ENCODE data around the gene RALB.

The RALB gene

DNA sequence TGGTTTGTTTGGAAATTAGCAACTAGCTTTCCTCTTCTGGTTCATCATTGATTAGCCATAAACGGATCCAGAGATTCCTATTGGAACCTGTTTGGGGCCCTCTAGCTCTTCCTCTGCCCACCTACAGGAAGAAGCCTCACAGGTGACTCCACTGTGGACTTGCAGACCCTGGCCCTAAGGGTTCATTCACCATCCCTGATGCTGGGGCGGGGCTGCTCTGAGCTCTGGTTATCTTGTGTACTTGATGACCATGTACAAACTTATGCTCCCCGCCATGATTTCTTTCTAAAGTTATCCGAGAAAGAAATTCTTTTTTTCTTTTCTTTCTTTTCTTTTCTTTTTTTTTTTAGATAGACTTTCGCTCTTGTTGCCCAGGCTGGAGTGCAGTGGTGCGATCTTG lies 59.4 kb downstream of the RALB start (continued):
- TF ChIP-seq, protein P1, sequence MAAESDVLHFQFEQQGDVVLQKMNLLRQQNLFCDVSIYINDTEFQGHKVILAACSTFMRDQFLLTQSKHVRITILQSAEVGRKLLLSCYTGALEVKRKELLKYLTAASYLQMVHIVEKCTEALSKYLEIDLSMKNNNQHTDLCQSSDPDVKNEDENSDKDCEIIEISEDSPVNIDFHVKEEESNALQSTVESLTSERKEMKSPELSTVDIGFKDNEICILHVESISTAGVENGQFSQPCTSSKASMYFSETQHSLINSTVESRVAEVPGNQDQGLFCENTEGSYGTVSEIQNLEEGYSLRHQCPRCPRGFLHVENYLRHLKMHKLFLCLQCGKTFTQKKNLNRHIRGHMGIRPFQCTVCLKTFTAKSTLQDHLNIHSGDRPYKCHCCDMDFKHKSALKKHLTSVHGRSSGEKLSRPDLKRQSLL (tag by site-specific recombination; IDR thresholded peaks at IDR 0.05), result no peak
- TF ChIP-seq ZNF239 (tag by site-specific recombination; IDR thresholded peaks at IDR 0.05), result no peak
- no peak for TF ChIP-seq OVOL3 (tag by site-specific recombination; IDR thresholded peaks at IDR 0.05)
- no peak for TF ChIP-seq ZNF416 (tag by site-specific recombination; IDR thresholded peaks at IDR 0.05)

DNA sequence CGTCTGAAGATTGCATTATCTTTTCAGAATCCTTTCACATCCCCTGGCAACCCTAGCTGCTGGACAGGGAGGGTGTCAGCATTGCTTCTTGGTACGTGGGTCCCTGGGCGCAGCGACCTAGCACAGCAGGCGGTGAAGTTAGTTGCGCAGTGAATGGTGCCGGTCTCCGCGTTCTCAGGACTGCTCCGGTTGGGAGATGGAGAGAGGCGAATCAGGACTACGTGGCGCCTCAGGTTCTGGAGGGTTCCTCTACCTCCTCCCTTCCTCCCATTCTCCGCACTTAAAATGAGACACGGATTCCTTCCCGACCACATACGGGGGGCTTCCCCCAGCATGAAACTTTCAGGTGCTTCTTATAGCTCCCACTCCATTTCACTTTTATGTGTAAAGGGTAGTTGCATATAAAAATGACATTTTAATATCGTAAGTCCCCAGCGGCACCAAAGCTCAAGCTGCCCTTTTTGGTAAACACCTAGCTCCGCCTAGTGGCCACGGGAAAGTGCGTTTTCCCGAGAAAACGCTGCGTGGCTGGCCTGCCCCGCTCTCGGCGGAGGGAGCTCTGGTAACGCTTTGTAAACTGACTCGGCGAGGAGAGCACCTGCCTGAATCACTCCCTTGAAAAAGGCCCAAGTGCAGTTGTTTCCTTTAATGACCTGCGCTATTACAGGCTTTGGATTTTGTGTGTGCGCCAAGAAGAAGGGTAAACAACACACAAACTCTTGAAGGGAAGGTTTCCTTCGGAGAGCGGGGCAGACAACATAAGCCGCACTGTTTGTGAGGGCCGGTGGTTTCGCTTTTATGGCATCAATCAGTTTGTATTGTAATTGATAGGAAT lies 60.4 kb downstream of the RALB start:
- Histone ChIP-seq H3K36me3 (ENCODE audit: control insufficient read depth in 2 of 2, insufficient read depth in 1 of 2, low read length in 2 of 2) (no peaks in the 10 kb centered on the region), H3K4me3 (ENCODE audit: low read depth, low read length) (peak overlapping the region; percentile 20), H3K4me1 (ENCODE audit: control insufficient read depth, insufficient read depth, low read length) (no peaks in the 10 kb centered on the region), H3K9me3 (ENCODE audit: control insufficient read depth, insufficient read depth, low read depth, low read length) (no peaks in the 10 kb centered on the region), H3K27ac (ENCODE audit: extremely low read depth, low read depth, low read length) (no peak overlapping the region)
- TF ChIP-seq GLI4 (tag by site-specific recombination; IDR thresholded peaks at IDR 0.05) (no peak), ZSCAN16 (tag by site-specific recombination; IDR thresholded peaks at IDR 0.05) (peak; percentile 80; the same call in 1 of the 2 replicates), ZEB2 (tag by site-specific recombination; IDR thresholded peaks at IDR 0.05) (0 out of 2 replicates have a peak, but pooled peaks have one; percentile 39), ZNF654 (tag by site-specific recombination; IDR thresholded peaks at IDR 0.05; ENCODE audit: low read depth) (peak; percentile 88), ZBTB17 (tag by site-specific recombination; IDR thresholded peaks at IDR 0.05) (peak; percentile 65), ZNF223 (tag by site-specific recombination; IDR thresholded peaks at IDR 0.05) (no peak), ZNF433 (tag by site-specific recombination; IDR thresholded peaks at IDR 0.05; ENCODE audit: low read depth) (no peak), KLF1 (tag by site-specific recombination; IDR thresholded peaks at IDR 0.05) (no peak), ZNF2 (tag by site-specific recombination; IDR thresholded peaks at IDR 0.05) (peak; percentile 86), ZNF629 (tag by site-specific recombination; IDR thresholded peaks at IDR 0.05) (0 out of 2 replicates have a peak, but pooled peaks have one; percentile 34), PRDM1 (tag by site-specific recombination; IDR thresholded peaks at IDR 0.05) (0 out of 2 replicates have a peak, but pooled peaks have one; percentile 38), ZNF133 (tag by site-specific recombination; IDR thresholded peaks at IDR 0.05) (no peak), SETDB1 (IDR thresholded peaks at IDR 0.05; ENCODE audit: insufficient read length, low read length) (no peak), ZNF335 (tag by site-specific recombination; conservative IDR thresholded peaks at IDR 0.05) (peak; percentile 46), ZNF121 (tag by site-specific recombination; IDR thresholded peaks at IDR 0.05) (peak; percentile 66; the same call in 1 of the 2 replicates), ZSCAN30 (tag by site-specific recombination; IDR thresholded peaks at IDR 0.05) (peak; percentile 58; the same call in 1 of the 2 replicates), ZNF366 (tag by site-specific recombination; conservative IDR thresholded peaks at IDR 0.05) (peak; percentile 71), ZNF660 (tag by site-specific recombination; IDR thresholded peaks at IDR 0.05) (peak; percentile 69; the same call in 1 of the 2 replicates), ZNF600 (tag by site-specific recombination; IDR thresholded peaks at IDR 0.05) (peak; percentile 49), YY1 (tag by site-specific recombination; IDR thresholded peaks at IDR 0.05) (peak; percentile 17; the same call in 1 of the 2 replicates)
- TF ChIP-seq, protein P2, sequence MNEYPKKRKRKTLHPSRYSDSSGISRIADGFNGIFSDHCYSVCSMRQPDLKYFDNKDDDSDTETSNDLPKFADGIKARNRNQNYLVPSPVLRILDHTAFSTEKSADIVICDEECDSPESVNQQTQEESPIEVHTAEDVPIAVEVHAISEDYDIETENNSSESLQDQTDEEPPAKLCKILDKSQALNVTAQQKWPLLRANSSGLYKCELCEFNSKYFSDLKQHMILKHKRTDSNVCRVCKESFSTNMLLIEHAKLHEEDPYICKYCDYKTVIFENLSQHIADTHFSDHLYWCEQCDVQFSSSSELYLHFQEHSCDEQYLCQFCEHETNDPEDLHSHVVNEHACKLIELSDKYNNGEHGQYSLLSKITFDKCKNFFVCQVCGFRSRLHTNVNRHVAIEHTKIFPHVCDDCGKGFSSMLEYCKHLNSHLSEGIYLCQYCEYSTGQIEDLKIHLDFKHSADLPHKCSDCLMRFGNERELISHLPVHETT (tag by site-specific recombination; IDR thresholded peaks at IDR 0.05), result no peak
- TF ChIP-seq, protein P3, sequence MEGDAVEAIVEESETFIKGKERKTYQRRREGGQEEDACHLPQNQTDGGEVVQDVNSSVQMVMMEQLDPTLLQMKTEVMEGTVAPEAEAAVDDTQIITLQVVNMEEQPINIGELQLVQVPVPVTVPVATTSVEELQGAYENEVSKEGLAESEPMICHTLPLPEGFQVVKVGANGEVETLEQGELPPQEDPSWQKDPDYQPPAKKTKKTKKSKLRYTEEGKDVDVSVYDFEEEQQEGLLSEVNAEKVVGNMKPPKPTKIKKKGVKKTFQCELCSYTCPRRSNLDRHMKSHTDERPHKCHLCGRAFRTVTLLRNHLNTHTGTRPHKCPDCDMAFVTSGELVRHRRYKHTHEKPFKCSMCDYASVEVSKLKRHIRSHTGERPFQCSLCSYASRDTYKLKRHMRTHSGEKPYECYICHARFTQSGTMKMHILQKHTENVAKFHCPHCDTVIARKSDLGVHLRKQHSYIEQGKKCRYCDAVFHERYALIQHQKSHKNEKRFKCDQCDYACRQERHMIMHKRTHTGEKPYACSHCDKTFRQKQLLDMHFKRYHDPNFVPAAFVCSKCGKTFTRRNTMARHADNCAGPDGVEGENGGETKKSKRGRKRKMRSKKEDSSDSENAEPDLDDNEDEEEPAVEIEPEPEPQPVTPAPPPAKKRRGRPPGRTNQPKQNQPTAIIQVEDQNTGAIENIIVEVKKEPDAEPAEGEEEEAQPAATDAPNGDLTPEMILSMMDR (tag by site-specific recombination; IDR thresholded peaks at IDR 0.05), result peak; percentile 86
- TF ChIP-seq, protein P4, sequence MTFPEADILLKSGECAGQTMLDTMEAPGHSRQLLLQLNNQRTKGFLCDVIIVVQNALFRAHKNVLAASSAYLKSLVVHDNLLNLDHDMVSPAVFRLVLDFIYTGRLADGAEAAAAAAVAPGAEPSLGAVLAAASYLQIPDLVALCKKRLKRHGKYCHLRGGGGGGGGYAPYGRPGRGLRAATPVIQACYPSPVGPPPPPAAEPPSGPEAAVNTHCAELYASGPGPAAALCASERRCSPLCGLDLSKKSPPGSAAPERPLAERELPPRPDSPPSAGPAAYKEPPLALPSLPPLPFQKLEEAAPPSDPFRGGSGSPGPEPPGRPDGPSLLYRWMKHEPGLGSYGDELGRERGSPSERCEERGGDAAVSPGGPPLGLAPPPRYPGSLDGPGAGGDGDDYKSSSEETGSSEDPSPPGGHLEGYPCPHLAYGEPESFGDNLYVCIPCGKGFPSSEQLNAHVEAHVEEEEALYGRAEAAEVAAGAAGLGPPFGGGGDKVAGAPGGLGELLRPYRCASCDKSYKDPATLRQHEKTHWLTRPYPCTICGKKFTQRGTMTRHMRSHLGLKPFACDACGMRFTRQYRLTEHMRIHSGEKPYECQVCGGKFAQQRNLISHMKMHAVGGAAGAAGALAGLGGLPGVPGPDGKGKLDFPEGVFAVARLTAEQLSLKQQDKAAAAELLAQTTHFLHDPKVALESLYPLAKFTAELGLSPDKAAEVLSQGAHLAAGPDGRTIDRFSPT (tag by site-specific recombination; IDR thresholded peaks at IDR 0.05), result no peak
- POLR2A ChIA-PET, result interaction anchor here (0.5 to 1.1 kb wide), 2 partner anchors 61 to 219 kb away, joined by 3 to 4 read pairs; partner anchors contain the start of gene RALB
- CTCF ChIA-PET, result interaction anchor here (0.6 to 4.9 kb wide), 46 partner anchors 10 to 1727 kb away, joined by 3 to 74 read pairs (median 4); partner anchors contain the start of genes RALB and TMEM177

Measured in HEK293 (cell line).